ENCODE data around the gene PROS1. TPM values are rescaled to one million over a fixed set of nuclear protein-coding genes. Genes with fewer than 3 reads are reported as not detected.

PROS1 gene
- 212 and 237 TPM in 2 replicates for total RNA-seq

DNA sequence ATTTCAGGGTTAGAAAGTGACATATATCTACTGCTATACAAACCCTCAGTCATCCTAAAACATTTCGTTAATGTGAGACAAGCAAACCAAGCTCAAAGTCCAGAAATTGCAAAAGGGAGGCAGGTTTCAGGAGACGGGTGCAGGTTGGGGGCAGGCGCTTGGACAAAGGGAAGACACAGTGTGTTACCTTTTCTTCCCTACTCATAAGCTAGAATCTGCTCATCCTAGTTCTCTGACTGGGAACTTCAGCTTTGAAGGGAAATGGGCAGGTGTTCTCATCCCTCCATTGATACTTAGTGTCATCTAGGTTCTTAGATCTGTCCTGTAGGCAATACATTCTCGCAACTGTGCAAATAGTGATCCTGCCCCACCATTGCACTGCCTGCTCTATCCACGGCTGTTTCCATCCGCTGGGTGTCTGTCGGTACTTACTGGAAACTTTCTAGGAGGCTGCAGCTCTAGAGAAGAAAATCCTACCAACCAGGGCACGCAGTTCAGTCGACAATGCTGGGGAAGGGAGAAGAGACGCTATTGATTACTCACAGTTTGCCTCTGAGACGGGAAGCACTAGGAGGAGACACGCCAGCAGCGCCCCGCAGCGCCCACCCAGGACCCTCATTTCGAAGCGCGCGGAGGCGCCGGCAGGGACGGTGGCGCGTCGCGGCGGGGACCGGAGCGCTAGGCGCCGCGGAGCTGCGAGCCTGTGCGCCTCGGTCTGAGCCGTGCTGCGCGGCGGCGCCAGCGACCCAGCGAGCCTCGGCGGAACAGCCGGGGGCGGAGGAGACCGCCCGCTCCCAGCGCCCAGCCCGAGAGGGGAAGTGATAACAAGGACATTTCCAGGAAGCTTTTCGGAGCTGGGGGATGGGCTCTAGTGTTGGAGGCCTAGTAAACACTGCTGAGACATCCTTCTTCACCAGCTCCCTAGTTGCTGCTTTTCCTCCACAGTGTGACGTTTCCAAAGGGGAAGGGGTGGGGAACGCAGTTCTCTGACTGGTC lies at the start of gene PROS1:
TSS of gene PROS1 (minus strand) at position 766 of the 996 bp plus-strand sequence. CDS start at position 619, 147 bp downstream.

DNA sequence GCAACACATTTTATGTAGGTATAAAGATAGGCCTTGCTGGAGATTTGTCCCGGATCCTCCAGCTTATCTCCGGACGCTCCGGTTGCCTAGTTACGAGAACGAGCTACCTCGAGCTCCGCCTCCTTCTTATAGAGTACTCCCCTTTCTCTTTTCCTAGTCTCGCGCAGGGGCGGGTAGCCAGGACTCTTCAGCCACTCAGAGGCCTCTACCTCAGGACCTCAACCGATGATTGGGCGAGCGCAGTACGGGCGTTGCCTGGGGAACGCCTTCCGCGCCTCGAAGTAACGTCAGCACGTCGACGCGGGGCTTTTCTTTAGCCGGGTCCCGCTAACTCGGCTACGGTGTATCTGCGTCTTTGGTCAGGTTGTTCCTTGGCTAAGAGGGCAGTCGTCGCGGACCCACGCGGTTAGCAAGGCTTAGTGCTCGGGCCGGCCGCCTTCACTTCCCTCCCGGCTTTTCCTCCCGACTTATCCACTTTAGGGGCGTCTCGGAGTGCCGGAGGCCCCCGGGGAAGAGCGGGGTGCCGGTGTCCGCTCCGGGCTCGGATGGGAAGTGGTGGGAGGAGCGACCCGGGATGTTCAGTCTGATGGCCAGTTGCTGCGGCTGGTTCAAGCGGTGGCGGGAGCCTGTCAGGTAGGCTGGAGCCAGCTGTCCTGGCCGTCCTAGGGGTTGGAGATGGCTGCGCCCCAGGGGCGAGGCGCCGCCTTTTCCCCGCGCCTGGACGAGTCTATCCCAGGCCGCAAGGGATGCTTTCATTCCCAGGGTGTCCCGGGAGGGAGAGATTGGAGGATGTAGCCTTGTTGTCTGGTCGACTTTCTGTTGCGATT lies 6.4 kb upstream of the PROS1 start, which contains the start of gene ARL13B:
TSS of gene ARL13B (plus strand) at position 306 of the 827 bp plus-strand sequence. CDS start at position 575, 269 bp downstream.

Other genes with a start within 250 kb of the PROS1 start
- gene ARL13B, start 6.3 kb upstream of the PROS1 start, total RNA-seq: 11.6 and 14.9 TPM in 2 replicates
- not detected in 2 replicates for gene STX19, start 54.7 kb upstream of the PROS1 start, total RNA-seq
- gene DHFR2, start 89.0 kb upstream of the PROS1 start, total RNA-seq: 2.4 and 3.1 TPM in 2 replicates
- 4.5 and 5.6 TPM in 2 replicates for gene NSUN3, start 89.2 kb upstream of the PROS1 start, total RNA-seq